ENCODE data around the gene C1QA.

- TF ChIP-seq, protein P1, sequence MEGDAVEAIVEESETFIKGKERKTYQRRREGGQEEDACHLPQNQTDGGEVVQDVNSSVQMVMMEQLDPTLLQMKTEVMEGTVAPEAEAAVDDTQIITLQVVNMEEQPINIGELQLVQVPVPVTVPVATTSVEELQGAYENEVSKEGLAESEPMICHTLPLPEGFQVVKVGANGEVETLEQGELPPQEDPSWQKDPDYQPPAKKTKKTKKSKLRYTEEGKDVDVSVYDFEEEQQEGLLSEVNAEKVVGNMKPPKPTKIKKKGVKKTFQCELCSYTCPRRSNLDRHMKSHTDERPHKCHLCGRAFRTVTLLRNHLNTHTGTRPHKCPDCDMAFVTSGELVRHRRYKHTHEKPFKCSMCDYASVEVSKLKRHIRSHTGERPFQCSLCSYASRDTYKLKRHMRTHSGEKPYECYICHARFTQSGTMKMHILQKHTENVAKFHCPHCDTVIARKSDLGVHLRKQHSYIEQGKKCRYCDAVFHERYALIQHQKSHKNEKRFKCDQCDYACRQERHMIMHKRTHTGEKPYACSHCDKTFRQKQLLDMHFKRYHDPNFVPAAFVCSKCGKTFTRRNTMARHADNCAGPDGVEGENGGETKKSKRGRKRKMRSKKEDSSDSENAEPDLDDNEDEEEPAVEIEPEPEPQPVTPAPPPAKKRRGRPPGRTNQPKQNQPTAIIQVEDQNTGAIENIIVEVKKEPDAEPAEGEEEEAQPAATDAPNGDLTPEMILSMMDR (IDR thresholded peaks at IDR 0.05; ENCODE audit: insufficient read depth, low read length), result no peak
- TF ChIP-seq POLR2AphosphoS5 (IDR thresholded peaks at IDR 0.05; ENCODE audit: low read depth) (no peak), GABPA (IDR thresholded peaks at IDR 0.05; ENCODE audit: low read depth) (no peak)
- TF ChIP-seq, protein P2, sequence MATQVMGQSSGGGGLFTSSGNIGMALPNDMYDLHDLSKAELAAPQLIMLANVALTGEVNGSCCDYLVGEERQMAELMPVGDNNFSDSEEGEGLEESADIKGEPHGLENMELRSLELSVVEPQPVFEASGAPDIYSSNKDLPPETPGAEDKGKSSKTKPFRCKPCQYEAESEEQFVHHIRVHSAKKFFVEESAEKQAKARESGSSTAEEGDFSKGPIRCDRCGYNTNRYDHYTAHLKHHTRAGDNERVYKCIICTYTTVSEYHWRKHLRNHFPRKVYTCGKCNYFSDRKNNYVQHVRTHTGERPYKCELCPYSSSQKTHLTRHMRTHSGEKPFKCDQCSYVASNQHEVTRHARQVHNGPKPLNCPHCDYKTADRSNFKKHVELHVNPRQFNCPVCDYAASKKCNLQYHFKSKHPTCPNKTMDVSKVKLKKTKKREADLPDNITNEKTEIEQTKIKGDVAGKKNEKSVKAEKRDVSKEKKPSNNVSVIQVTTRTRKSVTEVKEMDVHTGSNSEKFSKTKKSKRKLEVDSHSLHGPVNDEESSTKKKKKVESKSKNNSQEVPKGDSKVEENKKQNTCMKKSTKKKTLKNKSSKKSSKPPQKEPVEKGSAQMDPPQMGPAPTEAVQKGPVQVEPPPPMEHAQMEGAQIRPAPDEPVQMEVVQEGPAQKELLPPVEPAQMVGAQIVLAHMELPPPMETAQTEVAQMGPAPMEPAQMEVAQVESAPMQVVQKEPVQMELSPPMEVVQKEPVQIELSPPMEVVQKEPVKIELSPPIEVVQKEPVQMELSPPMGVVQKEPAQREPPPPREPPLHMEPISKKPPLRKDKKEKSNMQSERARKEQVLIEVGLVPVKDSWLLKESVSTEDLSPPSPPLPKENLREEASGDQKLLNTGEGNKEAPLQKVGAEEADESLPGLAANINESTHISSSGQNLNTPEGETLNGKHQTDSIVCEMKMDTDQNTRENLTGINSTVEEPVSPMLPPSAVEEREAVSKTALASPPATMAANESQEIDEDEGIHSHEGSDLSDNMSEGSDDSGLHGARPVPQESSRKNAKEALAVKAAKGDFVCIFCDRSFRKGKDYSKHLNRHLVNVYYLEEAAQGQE (IDR thresholded peaks at IDR 0.05; ENCODE audit: insufficient replicate concordance, low read depth), result no peak
Observed at GRCh38 chr1:22592051-22592450, 44.4 kb upstream of the C1QA start.
